Measurements from ENCODE around the gene MBD5. TPM values are rescaled to one million over a fixed set of nuclear protein-coding genes. Genes with fewer than 3 reads are reported as not detected.

MBD5 gene
- total RNA-seq, 1 donor from 2014 or later = 18.8 TPM

DNA sequence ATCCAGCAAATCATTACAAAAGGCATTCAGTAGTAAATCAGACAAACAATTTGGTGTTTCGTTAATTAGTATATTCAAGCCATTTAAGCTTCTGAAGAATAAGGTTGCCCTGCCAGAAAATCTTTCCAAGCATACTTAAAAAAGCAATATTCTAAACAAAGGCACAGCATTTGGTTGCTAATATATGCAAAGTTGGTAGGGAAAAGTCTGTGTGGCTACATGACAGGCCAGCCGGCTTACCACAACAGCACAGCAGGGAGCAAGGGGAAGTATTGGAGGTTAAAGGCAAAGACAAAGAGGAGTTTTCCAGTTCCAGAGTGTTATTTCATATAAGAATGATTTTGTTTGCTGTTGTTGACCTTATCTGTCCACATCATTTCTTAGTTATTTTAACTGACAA, 282.3 kb downstream of the MBD5 start:
- H3K27ac Mint-ChIP-seq = no peak overlapping the region
- no peak overlapping the region for H3K4me3 Mint-ChIP-seq

DNA sequence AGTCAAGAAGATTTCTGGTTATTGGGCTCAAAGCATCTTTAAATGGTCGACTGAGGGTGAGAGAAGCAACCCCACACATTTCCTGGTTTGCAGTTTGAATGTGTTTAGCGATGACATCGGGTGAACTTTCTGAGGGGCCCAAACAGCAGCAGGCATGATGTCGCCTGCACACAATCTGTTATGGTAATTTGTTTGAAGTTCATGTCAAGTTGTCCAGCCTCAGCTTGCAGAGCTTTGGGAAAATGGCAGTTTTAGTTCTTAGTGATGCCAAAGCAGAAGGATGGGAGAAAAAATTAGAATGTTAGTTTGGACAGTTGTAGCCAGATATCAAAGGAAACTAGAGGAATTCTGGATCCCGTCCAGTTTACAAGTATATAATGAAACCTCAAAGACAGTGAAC, 284.6 kb downstream of the MBD5 start:
- H3K27me3 Mint-ChIP-seq (ENCODE audit: insufficient read depth) = peaks cover 3% of the 10 kb centered on the region
- H3K4me1 Mint-ChIP-seq (ENCODE audit: low read depth) = no peaks in the 10 kb centered on the region
- no peaks in the 10 kb centered on the region for H3K36me3 Mint-ChIP-seq (ENCODE audit: low read depth)
- H3K4me3 Mint-ChIP-seq = no peak overlapping the region
- no peak for DNase-seq (ENCODE audit: low spot score)
- no peak overlapping the region for H3K27ac Mint-ChIP-seq
- intact Hi-C loops (cut with micrococcal nuclease) = no loop called here
- no peaks in the 10 kb centered on the region for H3K9me3 Mint-ChIP-seq

More for the DNA sequence above, 282.3 kb downstream of the MBD5 start:
- no peaks in the 10 kb centered on the region for H3K27me3 Mint-ChIP-seq (ENCODE audit: insufficient read depth)
- no peaks in the 10 kb centered on the region for H3K36me3 Mint-ChIP-seq (ENCODE audit: low read depth)
- no peak for DNase-seq (ENCODE audit: low spot score)
- H3K4me1 Mint-ChIP-seq (ENCODE audit: low read depth) = no peaks in the 10 kb centered on the region
- no peaks in the 10 kb centered on the region for H3K9me3 Mint-ChIP-seq
- intact Hi-C loops (cut with micrococcal nuclease) = no loop called here

DNA sequence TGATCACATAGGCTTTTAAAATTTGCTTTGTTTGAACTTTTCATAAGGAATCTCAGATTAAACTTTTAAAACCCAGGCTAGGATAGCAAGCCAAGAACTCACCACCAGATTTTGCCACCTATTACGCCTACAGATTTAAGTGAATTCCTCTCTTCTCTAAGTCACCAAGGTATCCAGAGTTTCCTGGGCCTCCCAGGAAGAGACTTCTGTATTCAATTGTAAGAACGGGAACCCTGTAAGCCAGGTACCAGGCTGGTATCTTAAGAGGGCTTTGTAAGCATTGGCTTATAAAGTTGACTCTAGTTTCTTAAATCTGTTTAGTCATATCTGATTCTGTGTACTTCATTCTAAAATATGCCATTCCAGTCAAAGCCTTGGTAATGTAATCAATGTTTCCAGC, 285.1 kb downstream of the MBD5 start:
- no peaks in the 10 kb centered on the region for H3K9me3 Mint-ChIP-seq
- no peak overlapping the region for H3K4me3 Mint-ChIP-seq
- DNase-seq (ENCODE audit: low spot score) = no peak
- no peak overlapping the region for H3K27ac Mint-ChIP-seq
- H3K27me3 Mint-ChIP-seq (ENCODE audit: insufficient read depth) = peaks cover 3% of the 10 kb centered on the region
- H3K4me1 Mint-ChIP-seq (ENCODE audit: low read depth) = no peaks in the 10 kb centered on the region
- intact Hi-C loops (cut with micrococcal nuclease) = no loop called here
- H3K36me3 Mint-ChIP-seq (ENCODE audit: low read depth) = no peaks in the 10 kb centered on the region

DNA sequence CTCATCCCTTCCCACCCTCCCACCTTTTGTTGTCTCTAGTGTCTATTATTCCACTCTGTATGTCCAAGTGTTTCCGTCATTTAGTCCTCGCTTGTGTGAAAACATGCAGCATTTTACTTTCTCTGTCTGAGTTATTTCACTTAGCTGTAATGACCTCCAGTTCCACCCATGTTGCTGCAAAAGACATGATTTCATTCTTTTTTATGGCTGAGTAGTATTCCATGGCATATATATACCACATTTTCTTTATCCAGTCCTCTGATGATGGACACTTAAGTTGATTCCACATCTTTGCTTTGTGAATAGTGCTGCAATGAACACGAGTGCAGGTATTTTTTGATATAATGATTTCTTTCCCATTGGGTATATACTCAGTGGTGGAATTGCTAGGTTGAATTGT, 296.7 kb downstream of the MBD5 start:
- intact Hi-C loops (cut with micrococcal nuclease) = no loop called here
- Mint-ChIP-seq H3K4me3 (no peak overlapping the region), H3K27ac (no peak overlapping the region), H3K4me1 (ENCODE audit: low read depth) (no peaks in the 10 kb centered on the region), H3K9me3 (peaks cover 6% of the 10 kb centered on the region), H3K36me3 (ENCODE audit: low read depth) (no peaks in the 10 kb centered on the region), H3K27me3 (ENCODE audit: insufficient read depth) (no peaks in the 10 kb centered on the region)
- DNase-seq (ENCODE audit: low spot score) = no peak

DNA sequence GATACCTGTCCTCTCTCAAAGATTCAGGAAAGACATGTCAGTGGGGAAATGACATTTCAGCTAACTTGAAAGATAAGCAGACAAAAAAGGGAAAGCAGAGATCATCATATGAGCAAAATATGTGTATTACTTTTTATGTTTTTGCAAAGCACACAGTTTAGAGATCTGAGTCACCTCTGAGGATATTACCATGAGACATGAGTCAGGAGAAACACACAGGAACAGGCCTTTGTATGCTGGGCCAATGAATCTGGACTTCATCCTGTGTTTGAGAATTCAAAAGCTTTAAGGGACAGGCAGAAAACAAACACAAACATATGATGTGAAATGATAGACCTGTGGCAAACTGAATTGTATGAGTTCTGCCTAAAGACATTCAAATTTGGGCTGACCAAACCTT, 317.6 kb downstream of the MBD5 start:
- H3K9me3 Mint-ChIP-seq = peaks cover 2% of the 10 kb centered on the region
- no peaks in the 10 kb centered on the region for H3K4me1 Mint-ChIP-seq (ENCODE audit: low read depth)
- DNase-seq (ENCODE audit: low spot score) = no peak
- intact Hi-C loops (cut with micrococcal nuclease) = no loop called here
- H3K36me3 Mint-ChIP-seq (ENCODE audit: low read depth) = peaks cover 3% of the 10 kb centered on the region
- no peak overlapping the region for H3K27ac Mint-ChIP-seq
- no peak overlapping the region for H3K4me3 Mint-ChIP-seq
- no peaks in the 10 kb centered on the region for H3K27me3 Mint-ChIP-seq (ENCODE audit: insufficient read depth)

DNA sequence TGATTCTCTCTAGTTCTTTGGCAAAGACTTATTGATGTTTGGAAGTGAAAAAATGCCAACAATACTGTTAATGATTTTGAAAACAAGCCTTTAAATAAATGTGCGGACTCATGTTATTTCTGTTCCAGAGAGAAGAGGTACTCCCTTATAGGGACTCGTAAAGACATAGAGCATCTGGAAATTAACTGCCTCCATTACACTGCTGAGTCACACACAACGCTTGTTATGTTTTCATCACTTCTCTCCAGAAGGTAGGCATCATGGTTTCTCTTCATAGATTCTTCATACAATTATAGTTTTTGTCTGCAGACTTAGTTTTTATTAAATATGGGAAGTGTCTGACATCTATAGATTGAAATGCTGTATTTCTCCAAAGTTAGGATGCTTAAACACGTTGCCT, 321.2 kb downstream of the MBD5 start:
- Mint-ChIP-seq H3K27ac (no peak overlapping the region), H3K4me1 (ENCODE audit: low read depth) (no peaks in the 10 kb centered on the region), H3K27me3 (ENCODE audit: insufficient read depth) (no peaks in the 10 kb centered on the region), H3K4me3 (no peak overlapping the region), H3K36me3 (ENCODE audit: low read depth) (peaks cover 3% of the 10 kb centered on the region), H3K9me3 (peaks cover 5% of the 10 kb centered on the region)
- DNase-seq (ENCODE audit: low spot score) = no peak
- intact Hi-C loops (cut with micrococcal nuclease) = no loop called here

DNA sequence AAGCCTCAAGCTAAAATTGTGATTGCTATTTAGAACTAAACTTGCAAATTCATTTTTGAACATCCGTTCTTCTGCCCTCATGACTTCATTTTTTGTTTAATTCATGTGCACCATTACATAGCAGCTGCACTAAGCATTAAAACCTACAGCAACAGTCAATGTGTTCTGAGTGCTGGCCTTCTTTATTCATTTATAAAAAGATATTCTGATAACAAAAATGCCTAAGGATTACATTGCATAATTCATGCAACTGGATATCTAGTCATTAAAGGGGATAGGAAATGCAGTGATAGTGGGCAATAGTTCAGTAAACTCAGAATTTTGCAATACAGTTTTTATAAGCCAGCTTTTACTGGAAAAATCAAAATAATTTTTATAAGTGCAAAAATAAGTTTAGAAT, 329.3 kb downstream of the MBD5 start:
- H3K27me3 Mint-ChIP-seq (ENCODE audit: insufficient read depth) = no peaks in the 10 kb centered on the region
- DNase-seq (ENCODE audit: low spot score) = no peak
- H3K4me3 Mint-ChIP-seq = no peak overlapping the region
- peaks cover 9% of the 10 kb centered on the region for H3K9me3 Mint-ChIP-seq
- intact Hi-C loops (cut with micrococcal nuclease) = no loop called here
- H3K4me1 Mint-ChIP-seq (ENCODE audit: low read depth) = no peaks in the 10 kb centered on the region
- H3K27ac Mint-ChIP-seq = no peak overlapping the region
- no peaks in the 10 kb centered on the region for H3K36me3 Mint-ChIP-seq (ENCODE audit: low read depth)

DNA sequence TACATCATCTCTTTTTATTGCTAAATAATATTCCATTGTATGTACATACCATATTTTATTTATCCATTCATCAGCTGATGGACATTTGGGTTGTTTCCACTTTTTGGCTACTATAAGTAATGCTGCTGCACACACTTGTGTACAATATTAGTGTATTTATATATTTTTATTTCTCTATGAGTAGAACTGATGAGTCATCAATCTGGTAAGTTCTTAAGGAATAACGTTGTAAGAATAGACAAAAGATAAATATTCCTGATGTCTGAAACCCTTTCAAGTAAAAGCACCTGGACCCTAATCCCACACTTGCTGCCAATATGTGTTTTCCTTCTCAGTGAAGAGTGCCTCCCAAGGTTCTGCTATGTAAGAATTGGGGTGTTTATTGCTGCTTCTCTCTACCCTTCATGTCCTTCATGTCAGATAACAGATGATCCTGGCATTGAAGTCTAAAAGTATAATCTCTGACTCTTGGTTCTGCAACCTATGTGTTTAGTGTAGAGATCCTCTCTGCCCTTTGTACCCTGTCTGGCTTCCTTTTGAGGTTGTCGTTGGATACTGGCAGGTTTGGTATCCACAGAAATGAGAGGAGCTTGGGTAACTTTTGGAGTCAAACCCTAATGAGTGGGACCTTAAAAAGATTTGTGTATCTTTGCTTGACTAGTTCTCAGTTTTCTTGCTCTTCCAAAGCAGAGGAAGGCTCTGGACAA, 330.7 kb downstream of the MBD5 start:
- peaks cover 19% of the 10 kb centered on the region for H3K9me3 Mint-ChIP-seq
- intact Hi-C loops (cut with micrococcal nuclease) = no loop called here
- peaks cover under 1% of the 10 kb centered on the region for H3K27me3 Mint-ChIP-seq (ENCODE audit: insufficient read depth)
- H3K4me3 Mint-ChIP-seq = no peak overlapping the region
- H3K4me1 Mint-ChIP-seq (ENCODE audit: low read depth) = no peaks in the 10 kb centered on the region
- H3K27ac Mint-ChIP-seq = no peak overlapping the region
- DNase-seq (ENCODE audit: low spot score) = no peak
- no peaks in the 10 kb centered on the region for H3K36me3 Mint-ChIP-seq (ENCODE audit: low read depth)

DNA sequence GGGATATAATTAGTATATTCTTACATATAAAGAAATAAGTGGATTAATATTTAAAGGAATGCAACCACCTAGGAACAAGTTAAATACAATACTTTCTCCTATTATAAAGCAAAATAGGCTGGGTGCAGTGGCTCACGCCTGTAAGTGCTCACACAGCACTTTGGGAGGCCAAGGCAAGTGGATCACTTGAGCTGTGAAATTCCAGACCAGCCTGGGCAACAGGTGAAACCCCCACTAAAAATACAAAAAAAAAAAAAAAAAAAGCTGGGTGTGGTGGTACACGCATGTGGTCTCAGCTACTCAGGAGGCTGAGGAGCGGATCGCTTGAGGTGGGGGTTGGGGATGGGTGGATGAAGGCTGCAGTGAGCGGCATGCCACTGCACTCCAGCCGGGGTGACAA, 337.5 kb downstream of the MBD5 start:
- peaks cover 21% of the 10 kb centered on the region for H3K9me3 Mint-ChIP-seq
- intact Hi-C loops (cut with micrococcal nuclease) = no loop called here

DNA sequence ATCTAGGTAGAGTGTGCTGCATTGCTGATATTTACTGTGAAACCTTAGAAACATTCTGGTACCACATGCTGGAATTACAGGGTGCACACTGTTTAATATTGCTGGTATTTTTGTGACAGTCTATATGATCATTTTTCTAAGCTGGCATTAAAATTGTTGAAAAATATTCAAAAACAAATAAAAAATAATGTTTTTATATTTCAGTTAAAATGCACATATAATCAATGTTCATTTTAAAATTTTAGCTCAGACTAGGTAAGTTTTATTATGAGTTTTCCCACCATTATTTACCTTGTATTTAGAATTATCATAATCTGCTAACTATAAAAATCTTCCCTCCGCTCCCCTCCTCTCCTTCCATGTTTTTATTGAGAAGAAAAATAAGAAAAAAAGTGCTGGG, 339.8 kb downstream of the MBD5 start:
- Mint-ChIP-seq H3K27me3 (ENCODE audit: insufficient read depth) (peaks cover 2% of the 10 kb centered on the region), H3K4me1 (ENCODE audit: low read depth) (no peaks in the 10 kb centered on the region), H3K27ac (no peak overlapping the region), H3K36me3 (ENCODE audit: low read depth) (peaks cover 2% of the 10 kb centered on the region), H3K9me3 (peaks cover 29% of the 10 kb centered on the region), H3K4me3 (no peak overlapping the region)
- DNase-seq (ENCODE audit: low spot score) = no peak
- intact Hi-C loops (cut with micrococcal nuclease) = no loop called here

More for the DNA sequence above, 337.5 kb downstream of the MBD5 start:
- H3K4me3 Mint-ChIP-seq = no peak overlapping the region
- H3K27me3 Mint-ChIP-seq (ENCODE audit: insufficient read depth) = peaks cover 2% of the 10 kb centered on the region
- H3K36me3 Mint-ChIP-seq (ENCODE audit: low read depth) = peaks cover 2% of the 10 kb centered on the region
- H3K27ac Mint-ChIP-seq = no peak overlapping the region
- DNase-seq (ENCODE audit: low spot score) = no peak
- no peaks in the 10 kb centered on the region for H3K4me1 Mint-ChIP-seq (ENCODE audit: low read depth)

DNA sequence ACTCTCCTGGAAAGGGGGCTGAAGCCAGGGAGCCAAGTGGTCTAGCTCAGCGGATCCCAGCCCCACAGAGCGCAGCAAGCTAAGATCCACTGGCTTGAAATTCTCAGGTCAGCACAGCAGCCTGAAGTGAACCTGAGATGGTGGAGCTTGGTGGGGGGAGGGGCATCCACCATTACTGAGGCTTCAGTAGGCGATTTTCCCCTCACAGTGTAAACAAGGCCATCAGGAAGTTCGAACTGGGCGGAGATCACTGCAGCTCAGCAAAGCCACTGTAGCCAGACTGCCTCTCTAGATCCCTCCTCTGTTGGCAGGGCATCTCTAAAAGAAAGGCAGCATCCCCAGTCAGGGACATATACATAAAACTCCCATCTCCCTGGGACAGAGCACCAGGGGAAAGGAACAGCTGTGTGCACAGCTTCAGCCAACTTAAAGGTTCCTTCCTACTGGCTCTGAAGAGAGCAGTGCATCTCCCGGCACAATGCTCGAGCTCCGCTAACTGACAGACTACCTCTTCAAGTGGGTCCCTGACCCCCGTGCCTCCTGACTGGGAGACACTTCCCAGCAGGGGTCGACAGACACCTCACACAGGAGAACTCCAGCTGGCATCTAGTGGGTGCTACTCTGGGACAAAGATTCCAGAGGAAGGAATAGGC, 341.4 kb downstream of the MBD5 start:
- peaks cover 27% of the 10 kb centered on the region for H3K9me3 Mint-ChIP-seq

DNA sequence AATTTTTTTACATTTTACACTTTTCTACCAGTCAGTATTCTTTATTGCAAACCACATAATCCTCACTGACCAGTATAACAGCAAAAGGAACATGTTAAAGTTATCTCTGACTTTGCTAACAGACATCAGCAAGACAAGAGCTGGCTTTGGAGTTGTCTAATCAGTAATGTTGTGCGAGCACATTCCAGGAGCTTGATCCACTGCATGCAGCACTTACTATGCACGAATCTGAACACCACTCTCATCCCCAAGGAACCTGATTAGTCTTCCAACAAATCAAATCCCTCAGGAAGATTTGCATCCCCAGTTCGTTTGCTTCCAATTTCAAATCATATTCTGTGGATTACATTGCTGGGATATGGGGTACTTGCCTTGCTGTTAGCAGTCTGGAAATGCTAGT, 354.3 kb downstream of the MBD5 start:
- Mint-ChIP-seq H3K4me3 (no peak overlapping the region), H3K9me3 (no peaks in the 10 kb centered on the region), H3K36me3 (ENCODE audit: low read depth) (no peaks in the 10 kb centered on the region), H3K27ac (no peak overlapping the region), H3K27me3 (ENCODE audit: insufficient read depth) (no peaks in the 10 kb centered on the region), H3K4me1 (ENCODE audit: low read depth) (no peaks in the 10 kb centered on the region)
- DNase-seq (ENCODE audit: low spot score) = no peak
- intact Hi-C loops (cut with micrococcal nuclease) = no loop called here

More for the DNA sequence above, 341.4 kb downstream of the MBD5 start:
- DNase-seq (ENCODE audit: low spot score) = no peak
- intact Hi-C loops (cut with micrococcal nuclease) = no loop called here
- Mint-ChIP-seq H3K4me1 (ENCODE audit: low read depth) (no peaks in the 10 kb centered on the region), H3K4me3 (no peak overlapping the region), H3K36me3 (ENCODE audit: low read depth) (peaks cover 2% of the 10 kb centered on the region), H3K27me3 (ENCODE audit: insufficient read depth) (no peaks in the 10 kb centered on the region), H3K27ac (no peak overlapping the region)

DNA sequence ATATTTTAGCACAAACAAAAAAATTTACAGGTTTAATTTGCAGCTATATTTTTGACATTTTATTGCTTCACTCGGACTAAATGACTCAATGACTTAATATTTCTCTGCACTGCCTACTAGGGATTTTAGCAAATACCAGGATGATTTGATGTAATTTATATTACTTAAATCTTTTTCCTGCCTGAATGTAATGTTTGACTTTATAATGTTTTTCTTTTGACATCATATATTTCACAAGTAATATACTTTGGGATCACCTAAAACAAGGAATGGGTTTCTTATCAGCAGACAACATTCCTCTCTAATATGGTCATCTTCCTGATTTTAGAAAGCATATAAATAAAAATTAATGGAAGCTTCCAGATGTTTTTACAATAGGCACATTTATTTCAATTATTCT, 370.4 kb downstream of the MBD5 start:
- no peaks in the 10 kb centered on the region for H3K27me3 Mint-ChIP-seq (ENCODE audit: insufficient read depth)
- H3K9me3 Mint-ChIP-seq = no peaks in the 10 kb centered on the region
- H3K36me3 Mint-ChIP-seq (ENCODE audit: low read depth) = peaks cover 2% of the 10 kb centered on the region
- intact Hi-C loops (cut with micrococcal nuclease) = no loop called here
- no peaks in the 10 kb centered on the region for H3K4me1 Mint-ChIP-seq (ENCODE audit: low read depth)
- no peak overlapping the region for H3K27ac Mint-ChIP-seq
- DNase-seq (ENCODE audit: low spot score) = no peak
- no peak overlapping the region for H3K4me3 Mint-ChIP-seq
